NOMO-1 (cell line): Measurements from ENCODE around the gene ATP8A2.

Experiments used
- DNase-seq, 2 experiments: peaks; one replicate each; lab custom pipeline; 2025; ENCODE audit not compliant: unreplicated experiment in 2 of 2; lab: John Stamatoyannopoulos, UW

Gene ATP8A2

DNA sequence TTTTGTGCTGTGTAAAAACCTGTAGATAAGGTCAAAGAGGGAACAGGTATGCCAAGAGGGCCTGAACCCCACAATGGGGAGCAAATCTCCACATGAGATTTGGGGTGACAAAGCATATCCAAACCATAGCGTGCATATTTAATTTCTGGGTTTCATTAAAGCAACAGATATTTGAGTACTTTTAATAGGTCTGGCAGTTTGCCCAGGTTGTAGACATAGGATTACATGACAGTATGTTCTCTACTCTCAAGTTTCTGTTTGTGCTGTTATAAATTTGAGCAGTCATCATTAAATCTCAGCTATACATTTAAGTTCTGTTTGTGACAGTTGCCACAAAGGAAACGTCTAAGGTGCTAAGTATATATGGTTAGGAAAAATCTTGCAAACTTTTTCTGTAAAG, 236.4 kb downstream of the ATP8A2 start:
- DNase-seq: no peak

DNA sequence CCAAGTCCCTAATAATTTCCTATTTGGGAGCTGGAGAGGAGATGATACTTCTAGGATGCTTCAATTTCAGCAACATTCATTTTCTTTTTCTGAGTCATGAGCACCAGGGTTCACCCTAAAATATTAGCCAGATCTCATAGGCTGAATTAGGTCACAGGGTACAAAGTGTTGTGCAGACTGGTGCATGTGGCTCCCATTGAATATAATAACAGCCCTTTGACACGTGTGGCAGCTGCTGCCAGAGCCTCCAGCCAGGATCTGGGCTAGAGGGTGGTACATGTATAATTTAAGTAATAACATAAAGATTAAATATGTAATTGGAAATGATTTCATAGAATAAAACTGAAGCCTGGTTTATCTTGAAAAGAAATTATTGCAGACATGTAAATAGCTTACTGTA, 244.9 kb downstream of the ATP8A2 start:
- DNase-seq: no peak

GRCh38 chr13:25619897-25620296, 248.1 kb downstream of the ATP8A2 start:
- no peak for DNase-seq

GRCh38 chr13:25625414-25625813, 253.6 kb downstream of the ATP8A2 start:
- DNase-seq: no peak

GRCh38 chr13:25630329-25630900, 258.6 kb downstream of the ATP8A2 start:
- DNase-seq: no peak

GRCh38 chr13:25632166-25632888, 260.6 kb downstream of the ATP8A2 start:
- no peak for DNase-seq

DNA sequence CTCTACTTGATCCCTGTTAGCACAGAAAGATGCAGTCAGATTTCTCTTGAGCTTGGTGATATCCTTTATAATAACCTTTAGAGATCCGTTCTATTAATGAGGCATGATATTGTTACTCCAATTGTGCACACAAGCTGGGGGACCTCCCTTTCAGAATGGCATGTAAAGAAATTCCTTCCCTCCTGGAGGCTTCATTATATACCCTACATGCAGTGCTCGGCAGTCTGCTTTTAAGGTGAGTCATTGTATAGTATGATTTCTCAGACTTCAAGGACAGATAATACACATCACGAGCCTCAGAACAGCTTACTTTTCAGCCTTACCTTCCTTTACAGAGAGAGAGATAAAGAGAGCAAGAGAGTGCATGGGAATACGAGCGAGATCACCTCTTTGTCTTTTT, 261.3 kb downstream of the ATP8A2 start:
- no peak for DNase-seq

GRCh38 chr13:25645681-25646080, 273.9 kb downstream of the ATP8A2 start:
- DNase-seq: no peak

- no peak for DNase-seq
Measured at GRCh38 chr13:25649001-25649633, 277.3 kb downstream of the ATP8A2 start.

DNA sequence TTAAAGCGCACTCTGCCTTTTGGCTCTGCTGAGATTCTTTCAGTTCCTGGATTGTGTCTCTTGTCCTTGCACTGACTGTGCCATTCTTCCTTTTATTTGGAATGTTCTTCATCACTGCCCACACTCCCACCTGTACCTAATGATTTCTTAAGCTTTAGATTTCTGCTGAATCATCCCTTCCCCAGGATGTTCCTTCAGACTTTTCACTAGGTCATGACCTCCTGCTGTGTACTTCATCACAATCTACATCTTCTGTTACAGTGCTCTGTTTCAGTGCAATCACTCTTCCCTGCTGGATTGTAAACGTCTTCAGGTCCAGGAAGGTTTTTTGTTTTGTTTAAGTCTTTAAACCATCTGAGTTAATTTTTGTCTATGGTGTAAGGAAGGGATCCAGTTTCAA, 281.0 kb downstream of the ATP8A2 start:
- no peak for DNase-seq

- DNase-seq: no peak
Measured at GRCh38 chr13:25654322-25654721, 282.5 kb downstream of the ATP8A2 start.

DNA sequence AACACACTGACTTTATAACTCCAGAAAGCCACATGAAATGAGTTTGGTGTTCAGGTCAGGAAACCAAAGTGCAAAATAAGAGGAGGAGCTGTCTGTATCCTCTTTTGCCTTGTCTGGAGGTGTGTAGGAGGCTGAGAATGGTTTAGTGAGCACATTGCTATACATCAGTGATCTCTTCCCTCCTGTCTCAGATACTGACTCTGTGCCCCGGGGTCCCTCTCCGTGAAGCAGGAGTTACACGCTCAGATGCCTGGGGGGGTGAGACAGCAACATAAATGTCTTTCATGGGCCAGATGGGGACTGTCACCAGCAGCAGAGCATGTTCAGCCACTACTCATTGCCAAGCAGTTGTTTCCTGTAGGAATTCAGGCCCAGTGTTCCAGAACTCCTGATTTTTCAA, 285.4 kb downstream of the ATP8A2 start:
- DNase-seq: no peak

GRCh38 chr13:25659091-25659795, 287.5 kb downstream of the ATP8A2 start:
- no peak for DNase-seq

GRCh38 chr13:25660996-25661395, 289.2 kb downstream of the ATP8A2 start:
- no peak for DNase-seq

DNA sequence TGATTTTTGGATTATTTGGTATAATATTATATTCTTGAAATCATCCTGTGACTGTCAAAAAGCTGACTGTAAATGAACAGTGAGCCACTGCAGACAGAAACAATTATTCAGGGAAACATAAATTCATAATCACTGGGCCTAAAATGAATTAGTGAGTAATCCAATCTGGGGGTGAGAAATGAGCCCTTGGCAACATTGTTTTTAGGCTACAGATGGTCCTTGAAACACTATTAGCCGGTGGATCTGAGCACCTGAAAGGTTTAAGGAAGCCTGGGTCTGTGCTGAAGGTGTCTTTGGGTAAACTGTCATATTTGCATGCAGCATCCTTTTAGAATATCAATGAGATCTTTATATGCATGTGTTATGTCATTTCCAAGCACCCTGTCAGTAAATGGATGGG, 290.7 kb downstream of the ATP8A2 start:
- DNase-seq: no peak

- DNase-seq: no peak
Measured at GRCh38 chr13:25668345-25668744, 296.6 kb downstream of the ATP8A2 start.

- DNase-seq: no peak
Measured at GRCh38 chr13:25673711-25674110, 301.9 kb downstream of the ATP8A2 start.

DNA sequence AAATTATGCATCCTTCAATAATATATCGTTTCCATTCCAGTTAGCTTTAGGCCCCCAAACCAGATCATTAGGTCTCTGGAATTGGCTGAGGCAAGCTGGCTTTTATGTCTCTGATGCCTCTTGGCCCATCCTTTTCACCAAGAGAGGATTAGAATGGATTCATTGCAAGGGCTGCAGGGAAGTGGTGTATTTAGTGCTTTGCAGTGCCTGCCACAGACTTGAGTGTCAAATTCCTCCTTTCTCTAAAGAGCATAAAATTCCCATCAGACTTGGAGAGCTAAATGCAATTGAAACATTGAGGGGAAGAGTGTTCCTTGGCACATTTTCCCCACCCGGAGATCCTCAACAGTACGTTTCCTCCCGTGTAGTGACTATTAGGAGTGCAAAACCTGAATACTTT, 302.6 kb downstream of the ATP8A2 start:
- no peak for DNase-seq

DNA sequence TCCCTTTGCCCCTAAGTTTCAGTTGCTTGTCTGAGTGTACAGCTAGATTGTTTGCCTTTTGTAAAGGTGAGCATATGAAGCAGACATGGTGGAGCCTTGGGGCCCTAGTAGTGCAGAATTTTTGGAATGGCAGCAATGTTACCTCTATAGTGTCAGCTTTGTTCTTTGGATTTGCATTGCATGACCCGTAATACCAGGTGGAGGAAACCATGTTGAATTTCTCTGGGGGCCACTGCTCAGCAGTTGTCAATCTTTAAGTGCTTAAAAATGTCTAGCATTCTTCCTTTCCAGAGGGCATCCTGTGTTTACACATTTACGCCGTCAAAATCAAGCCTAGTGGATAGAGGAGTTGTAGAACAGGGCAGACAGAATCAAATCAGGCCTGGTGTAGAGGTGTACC, 303.3 kb downstream of the ATP8A2 start:
- DNase-seq: no peak

DNA sequence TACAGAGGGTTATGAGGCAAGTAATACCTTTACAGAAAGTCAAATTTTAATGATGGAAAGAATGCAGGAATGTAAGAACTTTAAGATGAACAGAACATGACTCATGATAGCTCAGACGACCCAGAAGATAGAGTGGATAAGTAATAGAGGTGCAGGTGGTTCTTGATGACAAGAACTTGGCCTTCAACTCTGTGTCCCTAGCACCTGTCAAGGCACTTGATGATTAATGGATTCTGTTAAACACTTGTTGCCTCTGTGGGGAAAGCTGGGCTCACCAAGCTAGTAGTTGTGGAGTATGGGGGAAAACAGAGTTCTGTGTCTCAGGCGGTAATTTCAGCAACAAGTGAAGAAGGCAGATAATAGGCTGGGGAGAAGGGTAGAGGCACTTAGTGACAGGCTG, 306.2 kb downstream of the ATP8A2 start:
- DNase-seq: no peak

GRCh38 chr13:25678398-25678797, 306.6 kb downstream of the ATP8A2 start:
- DNase-seq: no peak

- no peak for DNase-seq
Measured at GRCh38 chr13:25679159-25679558, 307.4 kb downstream of the ATP8A2 start.
